Gastroesophageal sphincter (tissue), 4 donors: Measurements from ENCODE around the gene BCAS4. TPM values are rescaled to one million over a fixed set of nuclear protein-coding genes. Genes with fewer than 3 reads are reported as not detected.
A peak's percentile ranks its signal among the peaks of the same experiment; 100 is the strongest.

ENCODE experiments used
- ATAC-seq: fragments of 150-250 bp; one replicate; pipeline ENCODE4 v1.9.1; 2016; ENCODE audit warnings: mild to moderate bottlenecking, moderate library complexity
- H3K27ac ChIP-seq, 4 donors: fragments of 200-600 bp; sonication (generic) in 3 of 4; 1 replicate in 3 of 4; 2 replicates in 1 of 4; pipeline ENCODE4 v1.5.1; 2016 to 2019
- H3K27me3 ChIP-seq: fragments of 200-600 bp; sonication (generic); one replicate; pipeline ENCODE4 v1.5.1; 2019
- H3K36me3 ChIP-seq, 2 donors: fragments of 200-600 bp; sonication (generic); one replicate each; pipeline ENCODE4 v1.5.1; 2019; ENCODE audit warnings: control low read depth in 1 of 2
- H3K4me1 ChIP-seq, 3 donors: fragments of 200-600 bp; sonication (generic); 1 replicate in 2 of 3; 2 replicates in 1 of 3; pipeline ENCODE4 v1.5.1; 2016 to 2019; ENCODE audit warnings: control low read depth in 2 of 3
- H3K4me3 ChIP-seq, 2 donors: fragments of 200-600 bp; sonication (generic); one replicate each; pipeline ENCODE4 v1.5.1; 2019; ENCODE audit warnings: mild to moderate bottlenecking in 1 of 2, moderate library complexity in 1 of 2
- H3K9me3 ChIP-seq, 3 donors: fragments of 200-600 bp; sonication (generic); one replicate each; pipeline ENCODE4 v1.5.1; 2017 to 2019; ENCODE audit warnings: control low read depth in 2 of 3
- EP300 ChIP-seq: sonication (generic); formaldehyde crosslinking; IDR thresholded peaks from one replicate; pipeline ENCODE4 v1.6.1; 2017; ENCODE audit warnings: antibody characterized with exemption, mild to moderate bottlenecking
- POLR2A ChIP-seq, 2 donors: fragments of 450-650 bp; IDR thresholded peaks; one replicate each; pipeline ENCODE4 v1.6.1; 2017; ENCODE audit warnings: antibody characterized with exemption in 2 of 2, mild to moderate bottlenecking in 2 of 2, moderate library complexity in 1 of 2
- POLR2AphosphoS5 ChIP-seq: sonication (generic); formaldehyde crosslinking; IDR thresholded peaks from one replicate; pipeline ENCODE4 v1.6.1; 2017; ENCODE audit warnings: antibody characterized with exemption
- WGBS, 2 donors: methylation state at CpG; one replicate each; pipeline ENCODE4 v1.1.5; 2018; ENCODE audit warnings: low coverage in 1 of 2; 5-methylcytosine and 5-hydroxymethylcytosine counted together
- small RNA-seq, 4 donors: library from RNA; depleted of rRNA; stranded (forward); fragments of <200 nt; gene quantifications; one replicate each; pipeline ENCODE3, GENCODE V24; 2016
- total RNA-seq, 4 donors: library from RNA; depleted of rRNA; stranded (reverse); fragments of >200 nt; gene quantifications; one replicate each; pipeline ENCODE4 v1.1.0, GENCODE V29; 2016
- TF ChIP-seq, protein P1 (sequence below), 4 experiments: fragments of 200-600 bp in 2 of 4; fragments of 450-650 bp in 2 of 4; sonication (generic) in 1 of 4; IDR thresholded peaks; one replicate each; pipeline ENCODE4 v1.5.1; 2017 to 2019; ENCODE audit warnings: antibody characterized with exemption in 4 of 4, mild to moderate bottlenecking in 2 of 4, moderate library complexity in 2 of 4

Gene BCAS4
- total RNA-seq, 4 donors from 2014 or later: 4.4 to 18.7 (median 4.7) TPM

DNA sequence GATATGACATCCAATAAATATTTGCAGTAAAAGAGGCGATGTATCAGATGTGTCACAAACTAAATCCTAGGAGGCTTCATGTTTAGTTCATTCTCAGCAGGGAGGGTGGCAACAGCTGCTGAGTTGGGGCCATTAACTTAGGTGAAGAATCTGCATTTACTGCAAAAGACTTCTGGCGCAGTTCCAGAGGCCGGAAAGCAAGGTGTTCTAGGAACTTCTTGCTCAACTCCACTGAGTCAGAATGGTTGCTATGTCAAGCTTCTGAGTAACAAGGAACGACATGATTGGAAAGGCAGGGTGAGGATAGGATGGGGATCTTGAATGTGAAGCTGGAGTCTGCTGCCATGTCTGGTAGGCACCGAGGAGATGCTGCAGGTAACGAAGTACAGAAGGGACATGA lies 124.7 kb downstream of the BCAS4 start:
- Histone ChIP-seq H3K9me3 (no peaks in the 10 kb centered on the region), H3K36me3 (peaks cover 0 to 5% of the 10 kb centered on the region in 2 donors), H3K4me3 (no peak overlapping the region), H3K4me1 (peaks cover 40 to 100% (median 54%) of the 10 kb centered on the region in 3 donors), H3K27me3 (no peaks in the 10 kb centered on the region), H3K27ac (peak overlapping the region in 2 of 4 donors; percentile 2 to 46)
- peak; percentile 62 for ATAC-seq
- TF ChIP-seq, protein P1, sequence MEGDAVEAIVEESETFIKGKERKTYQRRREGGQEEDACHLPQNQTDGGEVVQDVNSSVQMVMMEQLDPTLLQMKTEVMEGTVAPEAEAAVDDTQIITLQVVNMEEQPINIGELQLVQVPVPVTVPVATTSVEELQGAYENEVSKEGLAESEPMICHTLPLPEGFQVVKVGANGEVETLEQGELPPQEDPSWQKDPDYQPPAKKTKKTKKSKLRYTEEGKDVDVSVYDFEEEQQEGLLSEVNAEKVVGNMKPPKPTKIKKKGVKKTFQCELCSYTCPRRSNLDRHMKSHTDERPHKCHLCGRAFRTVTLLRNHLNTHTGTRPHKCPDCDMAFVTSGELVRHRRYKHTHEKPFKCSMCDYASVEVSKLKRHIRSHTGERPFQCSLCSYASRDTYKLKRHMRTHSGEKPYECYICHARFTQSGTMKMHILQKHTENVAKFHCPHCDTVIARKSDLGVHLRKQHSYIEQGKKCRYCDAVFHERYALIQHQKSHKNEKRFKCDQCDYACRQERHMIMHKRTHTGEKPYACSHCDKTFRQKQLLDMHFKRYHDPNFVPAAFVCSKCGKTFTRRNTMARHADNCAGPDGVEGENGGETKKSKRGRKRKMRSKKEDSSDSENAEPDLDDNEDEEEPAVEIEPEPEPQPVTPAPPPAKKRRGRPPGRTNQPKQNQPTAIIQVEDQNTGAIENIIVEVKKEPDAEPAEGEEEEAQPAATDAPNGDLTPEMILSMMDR (IDR thresholded peaks at IDR 0.05): no peak
- TF ChIP-seq POLR2AphosphoS5: peak; percentile 79
- 68 to 93% methylated on average over 3 to 6 of the region's 6 CpGs for WGBS, 2 donors

DNA sequence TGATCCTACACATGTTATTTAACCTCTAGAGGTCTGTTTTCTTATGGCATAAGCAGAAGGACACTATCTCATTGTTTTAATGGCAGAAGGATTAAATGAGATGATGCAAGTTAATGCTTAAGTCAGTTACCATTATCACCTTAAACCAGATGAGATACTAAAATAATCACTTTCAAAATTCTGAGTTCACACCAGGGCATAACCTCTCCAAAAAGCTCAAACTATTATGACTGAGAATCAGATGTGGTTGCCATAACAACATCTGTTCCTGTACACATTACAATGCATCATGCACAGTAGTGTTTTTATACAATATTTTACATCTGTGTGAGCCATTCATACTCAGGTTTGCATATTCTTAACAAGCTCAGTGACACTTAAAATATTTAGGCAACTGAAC lies 126.1 kb downstream of the BCAS4 start:
- no peak for TF ChIP-seq EP300
- Histone ChIP-seq H3K4me1 (peaks cover 30 to 100% (median 49%) of the 10 kb centered on the region in 3 donors), H3K4me3 (no peak overlapping the region), H3K27ac (peak overlapping the region in 1 of 4 donors; percentile 20), H3K9me3 (no peaks in the 10 kb centered on the region), H3K36me3 (peaks cover 0 to 5% of the 10 kb centered on the region in 2 donors), H3K27me3 (no peaks in the 10 kb centered on the region)
- ATAC-seq: no peak

- Histone ChIP-seq H3K4me1 (peaks cover 25 to 100% (median 39%) of the 10 kb centered on the region in 3 donors), H3K9me3 (no peaks in the 10 kb centered on the region), H3K27ac (peak overlapping the region in 3 of 4 donors; percentile 2 to 20 (median 18)), H3K27me3 (no peaks in the 10 kb centered on the region), H3K4me3 (no peak overlapping the region), H3K36me3 (peaks cover 0 to 5% of the 10 kb centered on the region in 2 donors)
- 56 to 63% methylated on average over 7 to 8 of the region's 8 CpGs for WGBS, 2 donors
- TF ChIP-seq POLR2A (IDR thresholded peaks at IDR 0.05): no peak
- no peak for TF ChIP-seq EP300
- TF ChIP-seq, protein P1 (IDR thresholded peaks at IDR 0.05): no peak
- TF ChIP-seq POLR2AphosphoS5: no peak
- no peak for ATAC-seq
These were observed 127.1 kb downstream of the BCAS4 start for GRCh38 chr20:50921803-50922501.

DNA sequence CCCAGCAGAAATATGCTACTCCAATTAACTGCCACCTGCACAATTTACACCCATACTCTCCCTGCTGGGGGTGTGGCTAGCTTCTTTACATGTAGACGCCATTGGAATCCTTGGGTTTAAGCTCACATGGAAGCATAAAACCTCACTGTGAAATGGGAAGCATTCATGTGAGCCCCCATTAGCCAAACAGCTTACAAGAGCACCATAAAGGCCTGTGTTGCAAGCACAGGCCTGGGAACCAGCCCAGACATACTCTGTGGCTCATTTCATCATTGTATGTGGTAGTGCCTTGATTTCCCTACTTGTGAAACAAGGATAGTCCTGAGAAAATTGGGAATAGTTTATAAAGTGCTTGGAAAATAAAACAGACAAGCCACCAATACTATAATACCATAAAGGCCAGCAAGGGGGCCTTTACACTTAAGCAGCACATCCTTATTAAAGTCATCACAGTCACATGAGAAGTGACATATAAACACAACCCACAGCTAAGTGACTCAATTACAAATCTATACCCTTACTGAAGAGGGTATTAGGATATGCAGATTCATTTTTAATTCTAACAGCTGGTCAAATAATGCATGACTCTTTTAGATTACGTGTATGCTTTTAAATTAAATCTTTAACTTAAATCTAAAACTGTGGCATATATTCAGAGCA lies 129.5 kb downstream of the BCAS4 start:
- H3K36me3 ChIP-seq: peaks cover 0 to 5% of the 10 kb centered on the region in 2 donors
- TF ChIP-seq POLR2A (IDR thresholded peaks at IDR 0.05) (no peak), EP300 (no peak), POLR2AphosphoS5 (no peak)
- TF ChIP-seq, protein P1 (IDR thresholded peaks at IDR 0.05): no peak
- H3K4me3 ChIP-seq: no peak overlapping the region
- no peak for ATAC-seq
- no peaks in the 10 kb centered on the region for H3K27me3 ChIP-seq
- no peak overlapping the region for H3K27ac ChIP-seq
- peaks cover 17 to 100% (median 45%) of the 10 kb centered on the region in 3 donors for H3K4me1 ChIP-seq
- 46 to 49% methylated on average over 2 of the region's 2 CpGs for WGBS, 2 donors
- H3K9me3 ChIP-seq: no peaks in the 10 kb centered on the region

DNA sequence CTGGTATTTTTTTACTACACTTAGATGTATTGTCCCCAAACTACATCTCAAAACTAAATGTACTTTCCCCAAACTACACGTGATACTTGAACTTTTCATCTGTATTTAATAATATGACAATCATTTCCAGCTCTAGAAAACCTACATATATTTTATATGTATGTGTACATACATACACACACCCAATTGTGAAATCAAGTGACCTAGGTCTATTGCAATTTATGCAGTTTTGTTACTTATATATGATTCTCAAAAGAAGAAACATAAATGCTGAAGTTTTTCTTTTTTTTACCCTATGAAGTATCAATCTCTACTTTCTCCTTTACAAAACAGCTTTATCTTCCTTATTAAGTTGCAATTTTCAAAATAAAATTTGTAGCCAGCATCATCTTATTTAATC lies 131.7 kb downstream of the BCAS4 start:
- H3K4me3 ChIP-seq: no peak overlapping the region
- H3K36me3 ChIP-seq: peaks cover 0 to 5% of the 10 kb centered on the region in 2 donors
- ATAC-seq: no peak
- H3K27me3 ChIP-seq: no peaks in the 10 kb centered on the region
- peaks cover 7 to 86% (median 32%) of the 10 kb centered on the region in 3 donors for H3K4me1 ChIP-seq
- no peak for TF ChIP-seq EP300
- TF ChIP-seq, protein P1 (IDR thresholded peaks at IDR 0.05): no peak
- no peaks in the 10 kb centered on the region for H3K9me3 ChIP-seq
- WGBS, 2 donors: 0 to 19% methylated on average over 1 of the region's 1 CpG
- no peak overlapping the region for H3K27ac ChIP-seq

Small RNAs within 50 kb of the gene (small RNA-seq; reads per million reads assigned to genes)
- 0 reads per million in 4 donors for gene TMSB4XP6

Other genes starting within 250 kb of the BCAS4 start
- gene RIPOR3, start 103.5 kb upstream of the BCAS4 start, total RNA-seq: 10 to 100 TPM in 2 of 4 donors, 1 to 10 TPM in 2; 8.2 to 24.1 (median 12.9) TPM
- gene PARD6B, start 63.5 kb upstream of the BCAS4 start, total RNA-seq: 1 to 10 TPM; 2.4 to 3.8 (median 2.8) TPM
- 10 to 100 TPM; 51.4 to 67.2 (median 55.4) TPM for gene ADNP, start 136.4 kb downstream of the BCAS4 start, total RNA-seq
- gene DPM1, start 163.5 kb downstream of the BCAS4 start, total RNA-seq: 10 to 100 TPM; 35.2 to 63.0 (median 43.5) TPM
- 1 to 10 TPM; 4.2 to 6.1 (median 5.4) TPM for gene MOCS3, start 163.8 kb downstream of the BCAS4 start, total RNA-seq
- gene KCNG1, start 228.0 kb downstream of the BCAS4 start, total RNA-seq: under 1 TPM in 3 of 4 donors, not detected in 1; 0.35 to 0.46 (median 0.40) TPM